NCI-H2227 treated with DMSO at 0.1 percent for 48 hours (cell line): ENCODE data around the gene WDFY4.

ENCODE experiments used
- DNase-seq: peaks from one replicate; lab custom pipeline; 2025; lab: John Stamatoyannopoulos, UW

The WDFY4 gene

DNA sequence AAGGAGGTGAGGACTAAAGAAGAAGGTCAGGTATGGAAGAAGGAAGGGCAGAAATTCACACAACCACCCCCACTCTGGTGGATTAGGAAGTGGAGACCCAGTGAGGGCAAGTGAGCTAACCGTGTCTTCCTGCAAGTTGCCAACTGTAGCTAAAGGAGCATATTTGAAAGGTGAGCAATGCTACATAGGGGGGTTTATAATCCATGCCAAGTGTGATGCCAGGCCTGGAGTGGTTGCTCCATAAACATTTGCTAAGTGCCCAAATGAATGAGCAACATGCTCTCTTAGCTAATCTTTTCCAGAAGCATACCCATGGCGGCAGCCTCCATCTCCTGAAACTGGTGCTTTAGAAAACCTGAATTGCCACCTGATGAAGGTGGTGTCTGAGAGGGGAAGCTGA lies 133.4 kb downstream of the WDFY4 start:
- DNase-seq = no peak

GRCh38 chr10:48818861-48819520 lies 134.3 kb downstream of the WDFY4 start:
- DNase-seq = no peak

DNA sequence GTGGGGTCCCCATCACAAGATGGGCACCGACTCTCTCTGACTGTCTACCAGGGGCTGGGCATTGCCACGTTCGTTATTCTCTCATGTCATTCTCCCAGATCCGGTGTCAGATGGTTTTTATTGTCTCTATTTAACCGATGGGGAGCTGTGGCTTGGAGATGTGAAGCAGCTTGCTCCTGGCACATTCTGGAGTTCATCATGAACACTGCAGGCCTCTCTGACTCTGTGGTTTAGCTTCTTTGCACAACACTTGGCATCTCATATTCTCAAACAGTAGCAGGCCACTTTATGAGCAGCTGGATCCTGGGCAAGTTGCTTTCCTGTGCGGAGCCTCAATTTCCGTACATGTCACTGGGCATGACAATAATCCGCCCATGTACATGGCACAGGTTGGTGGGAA lies 135.1 kb downstream of the WDFY4 start:
- DNase-seq = no peak

- DNase-seq = no peak
Measured at GRCh38 chr10:48820231-48820630, 135.6 kb downstream of the WDFY4 start.

GRCh38 chr10:48820699-48821098 lies 136.0 kb downstream of the WDFY4 start:
- no peak for DNase-seq

GRCh38 chr10:48821111-48821510 lies 136.4 kb downstream of the WDFY4 start:
- DNase-seq = no peak

GRCh38 chr10:48821692-48822091 lies 137.0 kb downstream of the WDFY4 start:
- no peak for DNase-seq

DNA sequence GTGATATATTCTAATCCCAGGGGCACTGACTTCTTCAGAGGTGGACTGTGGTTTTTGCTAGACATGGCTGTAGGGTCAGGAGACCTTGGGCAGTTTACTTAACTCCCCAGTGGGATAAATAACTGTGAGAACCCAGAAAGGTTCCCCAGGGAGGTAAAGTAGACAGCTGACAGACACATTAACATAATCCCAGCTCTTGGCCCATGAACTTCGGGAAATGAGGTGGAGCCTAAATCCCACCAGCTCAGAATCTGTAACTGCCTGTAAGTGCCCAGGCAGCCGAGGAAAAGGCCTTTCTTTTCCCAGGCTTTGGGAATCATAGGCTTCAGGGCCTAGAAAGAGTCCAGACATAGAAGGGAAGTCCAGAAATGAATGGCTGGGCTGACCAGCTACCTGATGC lies 149.0 kb downstream of the WDFY4 start:
- DNase-seq = no peak

DNA sequence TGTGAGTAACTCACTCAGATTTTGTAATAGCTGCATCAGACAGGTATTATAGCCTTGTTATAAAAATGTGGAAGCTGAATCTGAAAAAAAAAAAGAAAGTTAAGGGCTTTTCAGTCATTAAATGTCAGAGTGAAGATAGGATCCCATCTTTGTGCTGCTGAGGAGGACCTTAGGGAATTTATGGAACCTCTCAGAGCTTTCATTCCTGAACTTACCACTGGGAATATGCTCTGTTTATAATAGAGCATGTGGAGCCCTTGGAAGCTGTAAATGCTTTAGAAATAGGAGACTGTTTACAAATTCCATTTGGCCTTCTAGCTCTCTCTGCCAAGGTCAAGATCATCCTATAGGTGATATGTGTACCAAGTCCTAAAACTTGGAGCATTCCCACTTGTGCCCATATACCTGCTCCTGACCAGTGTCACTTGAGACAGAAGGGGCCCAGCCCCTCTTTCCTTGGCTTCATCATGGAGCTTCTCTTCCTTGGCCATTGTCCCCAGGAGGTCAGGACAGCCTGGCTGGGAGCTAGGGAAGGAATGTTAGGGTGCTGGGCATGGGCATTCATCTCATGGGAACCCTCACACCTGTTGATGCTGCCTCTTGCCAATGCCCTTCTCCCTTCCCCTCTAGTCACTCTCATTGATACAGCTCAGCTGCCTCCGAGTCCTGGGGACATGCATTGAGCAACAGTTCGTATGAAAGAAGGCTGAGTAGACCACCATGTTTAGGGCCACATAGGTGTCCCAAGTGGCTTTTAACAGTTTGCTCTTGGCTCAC lies 149.7 kb downstream of the WDFY4 start:
- DNase-seq = no peak

DNA sequence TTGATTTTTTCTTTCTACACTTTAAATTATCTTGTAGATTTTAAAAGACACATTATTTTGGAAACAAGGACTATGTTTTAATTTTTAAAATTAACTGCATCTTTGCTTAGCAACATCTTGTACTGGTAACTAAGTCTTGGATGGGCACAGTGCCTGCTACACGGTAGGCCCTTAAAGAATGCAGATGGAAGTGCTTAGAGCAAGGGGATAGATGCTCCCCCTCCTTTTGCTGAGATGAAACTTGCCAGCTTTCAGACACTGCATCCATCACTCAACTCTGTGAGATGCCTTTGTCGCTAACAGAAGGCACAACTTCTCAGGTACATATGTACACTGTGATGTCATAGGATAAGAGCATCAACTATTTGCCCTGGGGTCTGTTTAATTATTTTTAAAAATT lies 151.1 kb downstream of the WDFY4 start:
- no peak for DNase-seq

- DNase-seq = no peak
Measured at GRCh38 chr10:48836605-48837004, 151.9 kb downstream of the WDFY4 start.

DNA sequence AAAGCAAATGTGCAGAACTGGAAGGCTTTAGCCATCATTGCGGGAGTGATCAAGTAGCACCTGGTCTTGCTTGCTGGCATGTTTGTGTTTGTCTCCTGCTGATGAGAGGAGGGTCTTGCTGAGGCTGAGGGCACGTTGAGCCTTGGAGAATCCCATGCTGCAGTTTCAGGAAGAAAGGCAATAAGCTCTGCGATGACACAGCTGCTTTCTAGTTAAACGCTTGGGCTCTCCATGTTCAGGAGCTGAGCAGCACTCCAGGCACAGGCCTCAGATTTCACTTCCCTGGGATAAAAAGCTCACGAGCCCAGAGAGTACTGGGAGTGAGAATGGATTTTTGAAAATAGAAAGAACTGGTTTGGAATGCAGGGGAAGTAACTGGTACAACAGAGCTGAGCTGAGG lies 154.2 kb downstream of the WDFY4 start:
- DNase-seq = no peak

GRCh38 chr10:48839809-48840679 lies 155.4 kb downstream of the WDFY4 start:
- DNase-seq = no peak

DNA sequence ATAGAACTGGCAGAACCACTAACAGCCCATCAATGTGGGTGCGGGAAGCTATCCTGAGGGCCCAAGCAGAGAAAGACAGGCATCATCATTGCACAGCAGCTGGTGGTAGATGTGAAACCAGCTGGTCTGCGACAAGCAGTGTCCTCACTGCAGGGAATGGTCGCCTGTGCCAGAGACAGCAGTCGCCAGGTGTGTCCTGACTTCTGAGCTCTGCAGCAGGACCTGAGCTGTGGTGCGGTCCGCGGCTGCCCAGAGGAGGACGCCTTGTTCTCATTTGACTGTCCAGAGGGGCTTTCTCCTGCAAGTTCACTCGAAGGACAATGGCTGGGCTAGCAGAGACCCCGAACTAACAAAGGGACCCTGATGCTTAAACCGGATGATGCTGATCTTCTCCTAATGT lies 157.6 kb downstream of the WDFY4 start:
- no peak for DNase-seq

- DNase-seq = no peak
Measured at GRCh38 chr10:48843198-48843597, 158.5 kb downstream of the WDFY4 start.

- no peak for DNase-seq
Measured at GRCh38 chr10:48844616-48845015, 159.9 kb downstream of the WDFY4 start.

DNA sequence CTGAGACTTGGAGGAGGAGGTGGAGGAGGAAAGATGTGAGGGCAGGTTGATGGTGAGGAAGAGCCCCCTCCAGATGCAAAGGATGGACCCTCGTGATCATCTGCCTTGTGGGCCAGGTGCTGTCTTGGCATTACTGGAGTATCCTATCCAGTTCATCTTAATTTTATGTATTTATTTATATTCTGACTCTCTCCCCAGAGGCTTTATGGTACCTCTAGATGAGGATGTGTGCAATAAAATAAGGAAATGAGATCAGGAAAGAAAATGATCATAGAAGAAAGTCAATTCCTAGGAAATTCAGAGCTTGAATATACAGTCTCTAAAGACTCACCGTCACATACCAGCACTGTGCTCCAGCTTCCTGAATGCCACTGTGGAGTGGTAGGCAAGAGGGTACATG lies 160.8 kb downstream of the WDFY4 start:
- no peak for DNase-seq

DNA sequence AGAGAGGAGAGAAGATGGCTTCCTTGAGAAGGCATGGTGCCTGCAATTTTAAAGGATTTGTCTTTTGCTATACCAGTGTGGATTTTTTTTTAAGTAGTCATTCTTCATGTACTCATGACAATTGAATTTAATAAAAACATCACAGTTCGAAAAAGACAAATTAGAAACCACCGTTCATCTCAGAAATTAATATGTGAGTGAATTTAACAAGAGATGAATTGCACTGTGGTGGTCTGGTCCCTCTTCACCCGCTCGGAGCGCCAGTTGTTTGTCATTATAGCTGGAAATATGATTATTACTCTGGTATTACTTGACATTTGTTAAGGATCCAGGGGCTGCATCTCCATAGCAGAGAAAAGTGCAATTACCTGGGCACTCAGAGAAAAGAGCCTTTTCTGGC lies 163.0 kb downstream of the WDFY4 start:
- no peak for DNase-seq

DNA sequence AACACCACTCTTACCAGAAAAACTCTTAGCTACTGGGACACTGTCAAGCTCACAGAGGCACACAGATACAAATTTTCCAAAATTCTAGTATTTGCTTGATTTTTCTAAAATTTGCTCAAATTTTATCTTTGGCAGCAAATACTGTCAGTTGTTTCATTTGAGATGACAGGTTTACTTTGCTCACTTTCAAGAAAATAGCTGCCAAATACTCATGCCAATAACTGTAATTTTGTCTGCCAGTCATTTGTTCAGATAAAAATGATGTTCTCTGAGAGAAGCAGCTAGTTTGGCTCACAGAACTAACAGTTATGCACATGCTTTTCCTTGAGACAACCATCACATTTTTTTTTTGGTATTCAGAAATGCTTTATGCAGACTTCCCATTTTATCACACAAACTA lies 172.2 kb downstream of the WDFY4 start:
- DNase-seq = no peak

GRCh38 chr10:48872234-48872633 lies 187.6 kb downstream of the WDFY4 start:
- DNase-seq = no peak

GRCh38 chr10:48878091-48878490 lies 193.4 kb downstream of the WDFY4 start:
- DNase-seq = no peak

DNA sequence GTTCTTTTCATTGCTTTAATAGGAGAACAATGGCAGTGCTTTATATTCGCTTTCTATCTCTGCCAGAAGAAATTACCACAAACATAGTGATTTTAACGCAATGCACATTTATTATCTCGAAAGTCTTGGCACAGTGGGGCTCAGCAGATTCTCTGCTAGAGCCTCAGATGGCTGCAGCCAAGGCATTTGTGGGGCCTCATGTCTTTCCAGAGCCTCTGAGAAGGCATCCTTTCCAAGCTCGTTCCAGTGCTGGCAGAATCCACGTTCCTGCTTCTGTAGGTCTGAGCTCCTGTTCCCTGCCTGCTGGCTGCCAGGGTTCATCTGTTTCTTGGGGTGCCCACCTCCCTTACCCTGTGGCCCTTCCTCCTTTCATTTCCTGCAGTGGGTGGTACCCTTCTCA lies 194.8 kb downstream of the WDFY4 start:
- DNase-seq = no peak
